GM19372 (cell line): Measurements from ENCODE around the gene L3MBTL1.
"Not testable (repeated sequence)": the region's sequence is repeated elsewhere in the genome, so short reads cannot be mapped to it uniquely, and the experiment has no call there.

ENCODE experiments used
- ATAC-seq: cut with Tn5 transposase; IDR thresholded peaks from one replicate; pipeline ENCODE4 v1.9.1; 2021; ENCODE audit warnings: mild to moderate bottlenecking, low read depth, moderate library complexity; ENCODE audit not compliant: unreplicated experiment

Gene L3MBTL1

GRCh38 chr20:43502021-43502420, 5.5 kb upstream of the L3MBTL1 start:
- not testable (repeated sequence) for ATAC-seq

GRCh38 chr20:43506238-43506637, 1.3 kb upstream of the L3MBTL1 start:
- no peak for ATAC-seq

- ATAC-seq: no peak
These were observed 609 bp downstream of the L3MBTL1 start for GRCh38 chr20:43508106-43508505.

- ATAC-seq: no peak
These were observed 1.1 kb downstream of the L3MBTL1 start for GRCh38 chr20:43508604-43509040.

- no peak for ATAC-seq
These were observed 4.4 kb downstream of the L3MBTL1 start for GRCh38 chr20:43511879-43512278.

GRCh38 chr20:43513372-43513930, 6.0 kb downstream of the L3MBTL1 start:
- ATAC-seq: peak; percentile 3

- ATAC-seq: peak; percentile 82
These were observed 6.6 kb downstream of the L3MBTL1 start for GRCh38 chr20:43513931-43514647.

GRCh38 chr20:43514648-43514999, 7.1 kb downstream of the L3MBTL1 start:
- peak; percentile 10 for ATAC-seq

- ATAC-seq: no peak
These were observed 8.1 kb downstream of the L3MBTL1 start for GRCh38 chr20:43515628-43516027.

- ATAC-seq: no peak
These were observed 8.8 kb downstream of the L3MBTL1 start for GRCh38 chr20:43516251-43516824.

- ATAC-seq: no peak
These were observed 12.7 kb downstream of the L3MBTL1 start for GRCh38 chr20:43520074-43520630.

- no peak for ATAC-seq
These were observed 17.5 kb downstream of the L3MBTL1 start for GRCh38 chr20:43525021-43525420.

GRCh38 chr20:43528258-43528875, 20.9 kb downstream of the L3MBTL1 start:
- no peak for ATAC-seq

GRCh38 chr20:43529051-43529450, 21.6 kb downstream of the L3MBTL1 start:
- ATAC-seq: no peak

- no peak for ATAC-seq
These were observed 22.1 kb downstream of the L3MBTL1 start for GRCh38 chr20:43529457-43530153.

GRCh38 chr20:43530321-43531090, 23.0 kb downstream of the L3MBTL1 start:
- ATAC-seq: no peak

- ATAC-seq: no peak
These were observed 23.6 kb downstream of the L3MBTL1 start for GRCh38 chr20:43531091-43531443.

GRCh38 chr20:43532416-43533055, 25.0 kb downstream of the L3MBTL1 start:
- no peak for ATAC-seq

GRCh38 chr20:43533060-43533459, 25.6 kb downstream of the L3MBTL1 start:
- ATAC-seq: no peak

GRCh38 chr20:43534016-43534415, 26.5 kb downstream of the L3MBTL1 start:
- ATAC-seq: no peak
